WTC11 (cell line): Measurements from ENCODE around the gene SEC24A. TPM values are rescaled to one million over a fixed set of nuclear protein-coding genes. Genes with fewer than 3 reads are reported as not detected.

Source experiments
- ATAC-seq: fragments of 200-7000 bp; cut with Tn5 transposase; 2 replicates; pipeline ENCODE4 v1.10.0; 2021; ENCODE audit warnings: mild to moderate bottlenecking, moderate library complexity
- CTCF ChIA-PET: fragments of 300-600 bp; sonication (Branson Sonifier 250); formaldehyde crosslinking; loops from one replicate; lab custom pipeline; 2021; ENCODE audit warnings: antibody characterized with exemption; lab: Charles Lee
- POLR2A ChIA-PET: fragments of 350-600 bp; sonication (Branson Sonifier 250); formaldehyde crosslinking; loops from one replicate; lab custom pipeline; 2021; ENCODE audit warnings: antibody characterized with exemption; lab: Charles Lee
- DNase-seq: peaks from one replicate; pipeline ENCODE4 v3.0.0; 2021; ENCODE audit warnings: low spot score
- H3K27ac Mint-ChIP-seq: 2 replicates; pipeline ENCODE4 v1.8.0; 2021; ENCODE audit warnings: mixed read lengths
- H3K27me3 Mint-ChIP-seq: 2 replicates; pipeline ENCODE4 v1.8.0; 2021; ENCODE audit warnings: low read depth, mild to moderate bottlenecking, moderate library complexity, mixed read lengths
- H3K36me3 Mint-ChIP-seq: 2 replicates; pipeline ENCODE4 v1.8.0; 2021; ENCODE audit warnings: mixed read lengths
- H3K4me1 Mint-ChIP-seq: 2 replicates; pipeline ENCODE4 v1.8.0; 2022; ENCODE audit warnings: mixed read lengths
- H3K4me3 Mint-ChIP-seq: 2 replicates; pipeline ENCODE4 v1.8.0; 2021; ENCODE audit warnings: mild to moderate bottlenecking, moderate library complexity, mixed read lengths
- H3K9me3 Mint-ChIP-seq: 2 replicates; pipeline ENCODE4 v1.8.0; 2021; ENCODE audit warnings: mixed read lengths
- CBFB ChIP-seq: sonication (generic); formaldehyde crosslinking; IDR thresholded peaks from 2 replicates; pipeline ENCODE4 v1.8.1; 2022; ENCODE audit warnings: mild to moderate bottlenecking, low read depth, missing genetic modification reagents
- EMX1 ChIP-seq: fragments of 250-450 bp; sonication (Bioruptor Pico); IDR thresholded peaks from 2 replicates; pipeline ENCODE4 v1.8.0; 2021; ENCODE audit warnings: mild to moderate bottlenecking
- ESRRA ChIP-seq: sonication (generic); formaldehyde crosslinking; IDR thresholded peaks from 2 replicates; pipeline ENCODE4 v1.8.1; 2022; ENCODE audit warnings: mild to moderate bottlenecking, missing genetic modification reagents, borderline replicate concordance
- ETV6 ChIP-seq: sonication (generic); formaldehyde crosslinking; IDR thresholded peaks from 2 replicates; pipeline ENCODE4 v1.8.1; 2022; ENCODE audit warnings: mild to moderate bottlenecking, missing genetic modification reagents
- FOXK1 ChIP-seq: sonication (generic); formaldehyde crosslinking; IDR thresholded peaks from 2 replicates; pipeline ENCODE4 v1.8.0; 2022; ENCODE audit warnings: mild to moderate bottlenecking, moderate library complexity, missing genetic modification reagents
- GRHL2 ChIP-seq: fragments of 250-450 bp; sonication (Bioruptor Pico); IDR thresholded peaks from 2 replicates; pipeline ENCODE4 v1.8.0; 2022; ENCODE audit warnings: mild to moderate bottlenecking, moderate library complexity; ENCODE audit not compliant: insufficient replicate concordance, severe bottlenecking
- KAT7 ChIP-seq: sonication (generic); formaldehyde crosslinking; IDR thresholded peaks from 2 replicates; pipeline ENCODE4 v1.8.1; 2023; ENCODE audit warnings: missing genetic modification reagents, mild to moderate bottlenecking, borderline replicate concordance
- MXD4 ChIP-seq: fragments of 250-450 bp; sonication (Bioruptor Pico); IDR thresholded peaks from 2 replicates; pipeline ENCODE4 v1.8.0; 2021; ENCODE audit warnings: mild to moderate bottlenecking, moderate library complexity, borderline replicate concordance
- NFE2L1 ChIP-seq: sonication (generic); formaldehyde crosslinking; IDR thresholded peaks from 2 replicates; pipeline ENCODE4 v1.8.1; 2023; ENCODE audit warnings: missing genetic modification reagents
- NR3C1 ChIP-seq: sonication (generic); formaldehyde crosslinking; conservative IDR thresholded peaks from 2 replicates; pipeline ENCODE4 v1.8.1; 2023; ENCODE audit warnings: low read depth, mild to moderate bottlenecking, missing genetic modification reagents
- SMAD4 ChIP-seq: sonication (generic); formaldehyde crosslinking; IDR thresholded peaks from 2 replicates; pipeline ENCODE4 v1.8.0; 2022; ENCODE audit warnings: mild to moderate bottlenecking, missing genetic modification reagents
- TCF7 ChIP-seq: sonication (generic); formaldehyde crosslinking; IDR thresholded peaks from 2 replicates; pipeline ENCODE4 v1.8.0; 2022; ENCODE audit warnings: mild to moderate bottlenecking, low read depth, missing genetic modification reagents, moderate library complexity
- TEAD1 ChIP-seq: sonication (generic); formaldehyde crosslinking; IDR thresholded peaks from 2 replicates; pipeline ENCODE4 v1.8.0; 2022; ENCODE audit warnings: mild to moderate bottlenecking, missing genetic modification reagents
- ZNF317 ChIP-seq: sonication (generic); formaldehyde crosslinking; IDR thresholded peaks from 2 replicates; pipeline ENCODE4 v1.8.1; 2023; ENCODE audit warnings: low read depth, mild to moderate bottlenecking, moderate library complexity, missing genetic modification reagents, borderline replicate concordance
- total RNA-seq: library from RNA; stranded (reverse); gene quantifications from 3 replicates; pipeline ENCODE4 v1.2.3, GENCODE V29; 2021
- TF ChIP-seq, protein P1 (sequence below): sonication (generic); formaldehyde crosslinking; IDR thresholded peaks from 2 replicates; pipeline ENCODE4 v1.8.0; 2022; ENCODE audit warnings: mild to moderate bottlenecking, missing genetic modification reagents
- TF ChIP-seq, protein P2 (sequence below): sonication (generic); formaldehyde crosslinking; IDR thresholded peaks from 2 replicates; pipeline ENCODE4 v1.8.1; 2022; ENCODE audit warnings: low read depth, missing genetic modification reagents, borderline replicate concordance
- TF ChIP-seq, protein P3 (sequence below): sonication (generic); formaldehyde crosslinking; IDR thresholded peaks from 2 replicates; pipeline ENCODE4 v1.8.1; 2023; ENCODE audit warnings: mild to moderate bottlenecking, missing genetic modification reagents
- TF ChIP-seq, protein P4 (sequence below): sonication (generic); formaldehyde crosslinking; IDR thresholded peaks from 2 replicates; pipeline ENCODE4 v1.8.0; 2022; ENCODE audit warnings: missing genetic modification reagents
- TF ChIP-seq, protein P5 (sequence below): sonication (generic); formaldehyde crosslinking; conservative IDR thresholded peaks from 2 replicates; pipeline ENCODE4 v1.8.1; 2023; ENCODE audit warnings: mild to moderate bottlenecking, low read depth, missing genetic modification reagents, moderate library complexity
- TF ChIP-seq, protein P6 (sequence below): sonication (generic); formaldehyde crosslinking; IDR thresholded peaks from 2 replicates; pipeline ENCODE4 v1.8.0; 2022; ENCODE audit warnings: mild to moderate bottlenecking, missing genetic modification reagents
- TF ChIP-seq, protein P7 (sequence below): sonication (generic); formaldehyde crosslinking; IDR thresholded peaks from 2 replicates; pipeline ENCODE4 v1.8.0; 2022; ENCODE audit warnings: mild to moderate bottlenecking, missing genetic modification reagents

Gene SEC24A
- total RNA-seq, 1 experiment from 2014 or later = 30.5 TPM

DNA sequence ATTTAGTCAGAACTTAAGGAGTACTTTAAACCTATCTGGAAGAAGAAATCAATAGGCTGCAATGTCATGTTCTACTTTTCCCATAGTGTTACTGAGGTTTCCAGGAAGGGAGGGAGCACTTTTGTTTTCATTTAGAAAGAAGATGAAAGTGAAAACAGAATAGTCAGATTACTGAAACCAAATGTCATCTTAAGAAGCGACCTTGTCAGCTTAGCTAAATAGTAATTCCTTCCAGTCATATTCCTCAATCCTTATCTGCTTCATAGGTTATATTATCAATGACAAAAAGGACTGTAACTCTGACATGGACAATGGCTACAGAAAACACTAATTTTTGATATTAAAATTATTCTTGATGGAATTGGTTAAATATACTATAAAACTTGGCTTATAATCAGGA, 43.7 kb upstream of the SEC24A start (continued):
- TF ChIP-seq, protein P1, sequence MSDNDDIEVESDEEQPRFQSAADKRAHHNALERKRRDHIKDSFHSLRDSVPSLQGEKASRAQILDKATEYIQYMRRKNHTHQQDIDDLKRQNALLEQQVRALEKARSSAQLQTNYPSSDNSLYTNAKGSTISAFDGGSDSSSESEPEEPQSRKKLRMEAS (CRISPR knock-in tag) = no peak
- TF ChIP-seq, protein P2, sequence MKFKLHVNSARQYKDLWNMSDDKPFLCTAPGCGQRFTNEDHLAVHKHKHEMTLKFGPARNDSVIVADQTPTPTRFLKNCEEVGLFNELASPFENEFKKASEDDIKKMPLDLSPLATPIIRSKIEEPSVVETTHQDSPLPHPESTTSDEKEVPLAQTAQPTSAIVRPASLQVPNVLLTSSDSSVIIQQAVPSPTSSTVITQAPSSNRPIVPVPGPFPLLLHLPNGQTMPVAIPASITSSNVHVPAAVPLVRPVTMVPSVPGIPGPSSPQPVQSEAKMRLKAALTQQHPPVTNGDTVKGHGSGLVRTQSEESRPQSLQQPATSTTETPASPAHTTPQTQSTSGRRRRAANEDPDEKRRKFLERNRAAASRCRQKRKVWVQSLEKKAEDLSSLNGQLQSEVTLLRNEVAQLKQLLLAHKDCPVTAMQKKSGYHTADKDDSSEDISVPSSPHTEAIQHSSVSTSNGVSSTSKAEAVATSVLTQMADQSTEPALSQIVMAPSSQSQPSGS = no peak
- TF ChIP-seq GRHL2 (CRISPR knock-in tag) (no peak), KAT7 (CRISPR knock-in tag) (no peak), SMAD4 (CRISPR knock-in tag) (no peak), ZNF317 (CRISPR knock-in tag) (no peak), TCF7 (CRISPR knock-in tag) (no peak)
- TF ChIP-seq, protein P3, sequence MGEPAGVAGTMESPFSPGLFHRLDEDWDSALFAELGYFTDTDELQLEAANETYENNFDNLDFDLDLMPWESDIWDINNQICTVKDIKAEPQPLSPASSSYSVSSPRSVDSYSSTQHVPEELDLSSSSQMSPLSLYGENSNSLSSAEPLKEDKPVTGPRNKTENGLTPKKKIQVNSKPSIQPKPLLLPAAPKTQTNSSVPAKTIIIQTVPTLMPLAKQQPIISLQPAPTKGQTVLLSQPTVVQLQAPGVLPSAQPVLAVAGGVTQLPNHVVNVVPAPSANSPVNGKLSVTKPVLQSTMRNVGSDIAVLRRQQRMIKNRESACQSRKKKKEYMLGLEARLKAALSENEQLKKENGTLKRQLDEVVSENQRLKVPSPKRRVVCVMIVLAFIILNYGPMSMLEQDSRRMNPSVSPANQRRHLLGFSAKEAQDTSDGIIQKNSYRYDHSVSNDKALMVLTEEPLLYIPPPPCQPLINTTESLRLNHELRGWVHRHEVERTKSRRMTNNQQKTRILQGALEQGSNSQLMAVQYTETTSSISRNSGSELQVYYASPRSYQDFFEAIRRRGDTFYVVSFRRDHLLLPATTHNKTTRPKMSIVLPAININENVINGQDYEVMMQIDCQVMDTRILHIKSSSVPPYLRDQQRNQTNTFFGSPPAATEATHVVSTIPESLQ (CRISPR knock-in tag) = no peak
- TF ChIP-seq, protein P4, sequence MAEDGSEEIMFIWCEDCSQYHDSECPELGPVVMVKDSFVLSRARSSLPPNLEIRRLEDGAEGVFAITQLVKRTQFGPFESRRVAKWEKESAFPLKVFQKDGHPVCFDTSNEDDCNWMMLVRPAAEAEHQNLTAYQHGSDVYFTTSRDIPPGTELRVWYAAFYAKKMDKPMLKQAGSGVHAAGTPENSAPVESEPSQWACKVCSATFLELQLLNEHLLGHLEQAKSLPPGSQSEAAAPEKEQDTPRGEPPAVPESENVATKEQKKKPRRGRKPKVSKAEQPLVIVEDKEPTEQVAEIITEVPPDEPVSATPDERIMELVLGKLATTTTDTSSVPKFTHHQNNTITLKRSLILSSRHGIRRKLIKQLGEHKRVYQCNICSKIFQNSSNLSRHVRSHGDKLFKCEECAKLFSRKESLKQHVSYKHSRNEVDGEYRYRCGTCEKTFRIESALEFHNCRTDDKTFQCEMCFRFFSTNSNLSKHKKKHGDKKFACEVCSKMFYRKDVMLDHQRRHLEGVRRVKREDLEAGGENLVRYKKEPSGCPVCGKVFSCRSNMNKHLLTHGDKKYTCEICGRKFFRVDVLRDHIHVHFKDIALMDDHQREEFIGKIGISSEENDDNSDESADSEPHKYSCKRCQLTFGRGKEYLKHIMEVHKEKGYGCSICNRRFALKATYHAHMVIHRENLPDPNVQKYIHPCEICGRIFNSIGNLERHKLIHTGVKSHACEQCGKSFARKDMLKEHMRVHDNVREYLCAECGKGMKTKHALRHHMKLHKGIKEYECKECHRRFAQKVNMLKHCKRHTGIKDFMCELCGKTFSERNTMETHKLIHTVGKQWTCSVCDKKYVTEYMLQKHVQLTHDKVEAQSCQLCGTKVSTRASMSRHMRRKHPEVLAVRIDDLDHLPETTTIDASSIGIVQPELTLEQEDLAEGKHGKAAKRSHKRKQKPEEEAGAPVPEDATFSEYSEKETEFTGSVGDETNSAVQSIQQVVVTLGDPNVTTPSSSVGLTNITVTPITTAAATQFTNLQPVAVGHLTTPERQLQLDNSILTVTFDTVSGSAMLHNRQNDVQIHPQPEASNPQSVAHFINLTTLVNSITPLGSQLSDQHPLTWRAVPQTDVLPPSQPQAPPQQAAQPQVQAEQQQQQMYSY = no peak

DNA sequence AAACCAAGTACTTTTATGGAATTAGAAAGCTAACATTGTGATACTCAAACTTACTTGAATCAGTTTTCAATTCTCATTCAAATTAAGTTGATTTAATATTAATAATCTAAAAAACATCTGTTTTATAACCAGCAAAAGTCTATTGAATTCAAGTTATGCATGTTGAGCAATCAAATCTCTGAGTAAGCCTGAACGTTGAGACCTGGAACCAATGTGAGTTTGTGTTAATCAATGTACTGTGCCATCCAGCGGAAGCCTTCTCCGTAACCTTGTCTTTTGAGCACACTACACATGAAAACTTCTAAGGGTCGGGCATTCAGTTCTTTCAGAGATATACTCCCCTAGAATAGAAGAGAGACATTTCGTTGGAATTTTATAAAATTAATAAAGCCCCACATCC, 41.9 kb upstream of the SEC24A start:
- ATAC-seq (no peak), DNase-seq (no peak)
- ChIA-PET CTCF (interaction anchor here (6.2 kb wide), 1 partner anchor 20 kb away, joined by 24 read pairs; no protein-coding TSS in a partner anchor), POLR2A (no interaction called here)
- no peak overlapping the region for H3K4me3 Mint-ChIP-seq
- no peaks in the 10 kb centered on the region for H3K27me3 Mint-ChIP-seq
- H3K36me3 Mint-ChIP-seq = peaks cover 29% of the 10 kb centered on the region
- H3K4me1 Mint-ChIP-seq = no peaks in the 10 kb centered on the region
- TF ChIP-seq ESRRA (no peak), TCF7 (CRISPR knock-in tag) (no peak), NFE2L1 (CRISPR knock-in tag) (no peak), ETV6 (CRISPR knock-in tag) (no peak)
- H3K27ac Mint-ChIP-seq = no peak overlapping the region
- H3K9me3 Mint-ChIP-seq = no peaks in the 10 kb centered on the region

DNA sequence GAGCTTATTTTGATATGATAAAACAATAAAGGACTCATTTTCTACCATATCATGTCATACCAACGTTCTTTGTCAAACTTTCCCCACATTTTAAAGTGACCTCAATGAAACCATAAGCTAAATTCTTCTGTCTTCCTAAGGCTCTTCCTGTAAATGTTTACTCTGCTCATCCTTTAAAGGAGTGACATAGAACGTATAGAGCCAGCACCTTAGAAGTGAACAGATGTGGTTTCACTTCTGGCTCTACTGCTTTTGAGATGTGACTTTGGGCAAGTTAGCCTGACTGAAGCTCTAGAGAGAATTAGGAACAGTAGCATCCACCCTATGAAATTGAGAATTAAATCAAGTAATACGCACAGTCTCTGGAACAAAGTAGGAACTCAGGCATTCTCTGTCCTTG, 40.0 kb upstream of the SEC24A start:
- Mint-ChIP-seq H3K36me3 (peaks cover 40% of the 10 kb centered on the region), H3K27me3 (no peaks in the 10 kb centered on the region), H3K4me3 (no peak overlapping the region), H3K4me1 (peaks cover 7% of the 10 kb centered on the region), H3K27ac (no peak overlapping the region), H3K9me3 (no peaks in the 10 kb centered on the region)
- POLR2A ChIA-PET = no interaction called here
- DNase-seq = no peak
- no peak for ATAC-seq
- CTCF ChIA-PET = interaction anchor here (6.2 kb wide), 1 partner anchor 22 kb away, joined by 24 read pairs; no protein-coding TSS in a partner anchor
- TF ChIP-seq EMX1 (CRISPR knock-in tag) (no peak), FOXK1 (no peak), TEAD1 (CRISPR knock-in tag) (no peak), MXD4 (CRISPR knock-in tag) (no peak), NR3C1 (CRISPR knock-in tag) (no peak), CBFB (no peak)
- TF ChIP-seq, protein P5, sequence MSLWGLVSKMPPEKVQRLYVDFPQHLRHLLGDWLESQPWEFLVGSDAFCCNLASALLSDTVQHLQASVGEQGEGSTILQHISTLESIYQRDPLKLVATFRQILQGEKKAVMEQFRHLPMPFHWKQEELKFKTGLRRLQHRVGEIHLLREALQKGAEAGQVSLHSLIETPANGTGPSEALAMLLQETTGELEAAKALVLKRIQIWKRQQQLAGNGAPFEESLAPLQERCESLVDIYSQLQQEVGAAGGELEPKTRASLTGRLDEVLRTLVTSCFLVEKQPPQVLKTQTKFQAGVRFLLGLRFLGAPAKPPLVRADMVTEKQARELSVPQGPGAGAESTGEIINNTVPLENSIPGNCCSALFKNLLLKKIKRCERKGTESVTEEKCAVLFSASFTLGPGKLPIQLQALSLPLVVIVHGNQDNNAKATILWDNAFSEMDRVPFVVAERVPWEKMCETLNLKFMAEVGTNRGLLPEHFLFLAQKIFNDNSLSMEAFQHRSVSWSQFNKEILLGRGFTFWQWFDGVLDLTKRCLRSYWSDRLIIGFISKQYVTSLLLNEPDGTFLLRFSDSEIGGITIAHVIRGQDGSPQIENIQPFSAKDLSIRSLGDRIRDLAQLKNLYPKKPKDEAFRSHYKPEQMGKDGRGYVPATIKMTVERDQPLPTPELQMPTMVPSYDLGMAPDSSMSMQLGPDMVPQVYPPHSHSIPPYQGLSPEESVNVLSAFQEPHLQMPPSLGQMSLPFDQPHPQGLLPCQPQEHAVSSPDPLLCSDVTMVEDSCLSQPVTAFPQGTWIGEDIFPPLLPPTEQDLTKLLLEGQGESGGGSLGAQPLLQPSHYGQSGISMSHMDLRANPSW (CRISPR knock-in tag) = no peak
- TF ChIP-seq, protein P6, sequence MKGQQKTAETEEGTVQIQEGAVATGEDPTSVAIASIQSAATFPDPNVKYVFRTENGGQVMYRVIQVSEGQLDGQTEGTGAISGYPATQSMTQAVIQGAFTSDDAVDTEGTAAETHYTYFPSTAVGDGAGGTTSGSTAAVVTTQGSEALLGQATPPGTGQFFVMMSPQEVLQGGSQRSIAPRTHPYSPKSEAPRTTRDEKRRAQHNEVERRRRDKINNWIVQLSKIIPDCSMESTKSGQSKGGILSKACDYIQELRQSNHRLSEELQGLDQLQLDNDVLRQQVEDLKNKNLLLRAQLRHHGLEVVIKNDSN = no peak
- TF ChIP-seq, protein P7, sequence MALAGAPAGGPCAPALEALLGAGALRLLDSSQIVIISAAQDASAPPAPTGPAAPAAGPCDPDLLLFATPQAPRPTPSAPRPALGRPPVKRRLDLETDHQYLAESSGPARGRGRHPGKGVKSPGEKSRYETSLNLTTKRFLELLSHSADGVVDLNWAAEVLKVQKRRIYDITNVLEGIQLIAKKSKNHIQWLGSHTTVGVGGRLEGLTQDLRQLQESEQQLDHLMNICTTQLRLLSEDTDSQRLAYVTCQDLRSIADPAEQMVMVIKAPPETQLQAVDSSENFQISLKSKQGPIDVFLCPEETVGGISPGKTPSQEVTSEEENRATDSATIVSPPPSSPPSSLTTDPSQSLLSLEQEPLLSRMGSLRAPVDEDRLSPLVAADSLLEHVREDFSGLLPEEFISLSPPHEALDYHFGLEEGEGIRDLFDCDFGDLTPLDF = no peak
- TF ChIP-seq, protein P1 (CRISPR knock-in tag) = no peak
